VCaP (cell line): ENCODE results near the gene LARGE1.

Source experiments
- H3K27ac ChIP-seq: fragments of 450-650 bp; 2 replicates; pipeline ENCODE4 v1.5.1; 2017
- CTCF ChIP-seq: fragments of 450-650 bp; conservative IDR thresholded peaks from 2 replicates; pipeline ENCODE4 v1.5.1; 2017; ENCODE audit warnings: mild to moderate bottlenecking, moderate library complexity

Gene LARGE1

GRCh38 chr22:33780531-33781136, 139.6 kb downstream of the LARGE1 start:
- no peak for TF ChIP-seq CTCF
- H3K27ac ChIP-seq, result no peak overlapping the region

GRCh38 chr22:33779243-33779642, 141.0 kb downstream of the LARGE1 start:
- TF ChIP-seq CTCF, result no peak
- no peak overlapping the region for H3K27ac ChIP-seq

GRCh38 chr22:33776491-33776890, 143.8 kb downstream of the LARGE1 start:
- no peak overlapping the region for H3K27ac ChIP-seq
- TF ChIP-seq CTCF, result no peak

GRCh38 chr22:33774781-33775180, 145.5 kb downstream of the LARGE1 start:
- TF ChIP-seq CTCF, result no peak
- H3K27ac ChIP-seq, result no peak overlapping the region

GRCh38 chr22:33772745-33773144, 147.5 kb downstream of the LARGE1 start:
- no peak for TF ChIP-seq CTCF
- H3K27ac ChIP-seq, result no peak overlapping the region

- TF ChIP-seq CTCF, result no peak
- H3K27ac ChIP-seq, result no peak overlapping the region
Measured at GRCh38 chr22:33771136-33771535, 149.1 kb downstream of the LARGE1 start.

- H3K27ac ChIP-seq, result no peak overlapping the region
- TF ChIP-seq CTCF, result no peak
Measured at GRCh38 chr22:33770723-33771122, 149.6 kb downstream of the LARGE1 start.
